ENCODE results near the gene GNAZ. TPM values are rescaled to one million over a fixed set of nuclear protein-coding genes. Genes with fewer than 3 reads are reported as not detected.

The GNAZ gene
- total RNA-seq, 1 experiment from 2014 or later = 11.1 TPM

GRCh38 chr22:23166042-23166831, 95.9 kb downstream of the GNAZ start:
- ChIA-PET RAD21 (ENCODE audit: low non-redundant PET in 1 of 2, low total read pairs in 2 of 2, uncharacterized antibody in 2 of 2, unreplicated experiment in 2 of 2) (no interaction called here), CTCF (no interaction called here), POLR2A (no interaction called here)
- Histone ChIP-seq H3K79me2 (ENCODE audit: insufficient read depth, low read length) (no peaks in the 10 kb centered on the region), H3K4me3 (replicated peaks in 1 of 2; ENCODE audit: low read depth in 1 of 2, low read length in 2 of 2) (no peak overlapping the region), H3K27ac (ENCODE audit: low read depth, low read length) (no peak overlapping the region), H3K4me1 (ENCODE audit: control insufficient read depth in 1 of 2, insufficient read depth in 2 of 2, low read length in 2 of 2) (no peaks in the 10 kb centered on the region), H2AFZ (ENCODE audit: low read depth, low read length, poor library complexity, severe bottlenecking) (no peak overlapping the region), H3K4me2 (ENCODE audit: low read length) (no peak overlapping the region), H3K36me3 (ENCODE audit: control insufficient read depth in 1 of 2, insufficient read depth in 2 of 2, low read length in 2 of 2) (no peaks in the 10 kb centered on the region), H4K20me1 (ENCODE audit: insufficient read depth) (no peaks in the 10 kb centered on the region), H3K9me2 (ENCODE audit: insufficient read depth) (no peaks in the 10 kb centered on the region), H3K9me3 (ENCODE audit: control insufficient read depth in 1 of 2, insufficient read depth in 1 of 2, low read depth in 1 of 2, low read length in 2 of 2) (no peaks in the 10 kb centered on the region), H3K9ac (ENCODE audit: low read length) (no peak overlapping the region), H3K27me3 (ENCODE audit: insufficient read depth, low read length) (no peaks in the 10 kb centered on the region)
- DNase-seq (ENCODE audit: low read depth, low spot score) (no peak), ATAC-seq (no peak)
- no peak for TF ChIP-seq SIN3A (IDR thresholded peaks at IDR 0.05; ENCODE audit: low read depth)
- no peak for TF ChIP-seq POLR2A (IDR thresholded peaks at IDR 0.05; ENCODE audit: borderline replicate concordance, extremely low read depth, insufficient read depth, insufficient read length)
- no peak for TF ChIP-seq YY1 (IDR thresholded peaks at IDR 0.05; ENCODE audit: extremely low read depth, insufficient replicate concordance, low read depth, low read length)
- no peak for TF ChIP-seq ZFX (IDR thresholded peaks at IDR 0.05)
- no peak for TF ChIP-seq MAX (IDR thresholded peaks at IDR 0.05)
- no peak for TF ChIP-seq FOSL1 (IDR thresholded peaks at IDR 0.05; ENCODE audit: low read depth)
- intact Hi-C loops (cut with micrococcal nuclease) = no loop called here
- no TSS peak for BruUV-seq (replicated peaks)

- Histone ChIP-seq H3K9me2 (ENCODE audit: insufficient read depth) (no peaks in the 10 kb centered on the region), H3K27me3 (ENCODE audit: insufficient read depth, low read length) (no peaks in the 10 kb centered on the region), H3K4me1 (ENCODE audit: control insufficient read depth in 1 of 2, insufficient read depth in 2 of 2, low read length in 2 of 2) (no peaks in the 10 kb centered on the region), H3K9me3 (ENCODE audit: control insufficient read depth in 1 of 2, insufficient read depth in 1 of 2, low read depth in 1 of 2, low read length in 2 of 2) (no peaks in the 10 kb centered on the region), H3K4me3 (replicated peaks in 1 of 2; ENCODE audit: low read depth in 1 of 2, low read length in 2 of 2) (no peak overlapping the region), H3K27ac (ENCODE audit: low read depth, low read length) (no peak overlapping the region), H2AFZ (ENCODE audit: low read depth, low read length, poor library complexity, severe bottlenecking) (no peak overlapping the region), H3K4me2 (ENCODE audit: low read length) (no peak overlapping the region), H3K36me3 (ENCODE audit: control insufficient read depth in 1 of 2, insufficient read depth in 2 of 2, low read length in 2 of 2) (no peaks in the 10 kb centered on the region), H3K9ac (ENCODE audit: low read length) (no peak overlapping the region), H4K20me1 (ENCODE audit: insufficient read depth) (no peaks in the 10 kb centered on the region), H3K79me2 (ENCODE audit: insufficient read depth, low read length) (no peaks in the 10 kb centered on the region)
- ChIA-PET CTCF (no interaction called here), RAD21 (ENCODE audit: low non-redundant PET in 1 of 2, low total read pairs in 2 of 2, uncharacterized antibody in 2 of 2, unreplicated experiment in 2 of 2) (no interaction called here), POLR2A (no interaction called here)
- DNase-seq (ENCODE audit: low read depth, low spot score) (no peak), ATAC-seq (no peak)
- BruUV-seq (replicated peaks) = no TSS peak
- intact Hi-C loops (cut with micrococcal nuclease) = no loop called here
- TF ChIP-seq, protein P1, sequence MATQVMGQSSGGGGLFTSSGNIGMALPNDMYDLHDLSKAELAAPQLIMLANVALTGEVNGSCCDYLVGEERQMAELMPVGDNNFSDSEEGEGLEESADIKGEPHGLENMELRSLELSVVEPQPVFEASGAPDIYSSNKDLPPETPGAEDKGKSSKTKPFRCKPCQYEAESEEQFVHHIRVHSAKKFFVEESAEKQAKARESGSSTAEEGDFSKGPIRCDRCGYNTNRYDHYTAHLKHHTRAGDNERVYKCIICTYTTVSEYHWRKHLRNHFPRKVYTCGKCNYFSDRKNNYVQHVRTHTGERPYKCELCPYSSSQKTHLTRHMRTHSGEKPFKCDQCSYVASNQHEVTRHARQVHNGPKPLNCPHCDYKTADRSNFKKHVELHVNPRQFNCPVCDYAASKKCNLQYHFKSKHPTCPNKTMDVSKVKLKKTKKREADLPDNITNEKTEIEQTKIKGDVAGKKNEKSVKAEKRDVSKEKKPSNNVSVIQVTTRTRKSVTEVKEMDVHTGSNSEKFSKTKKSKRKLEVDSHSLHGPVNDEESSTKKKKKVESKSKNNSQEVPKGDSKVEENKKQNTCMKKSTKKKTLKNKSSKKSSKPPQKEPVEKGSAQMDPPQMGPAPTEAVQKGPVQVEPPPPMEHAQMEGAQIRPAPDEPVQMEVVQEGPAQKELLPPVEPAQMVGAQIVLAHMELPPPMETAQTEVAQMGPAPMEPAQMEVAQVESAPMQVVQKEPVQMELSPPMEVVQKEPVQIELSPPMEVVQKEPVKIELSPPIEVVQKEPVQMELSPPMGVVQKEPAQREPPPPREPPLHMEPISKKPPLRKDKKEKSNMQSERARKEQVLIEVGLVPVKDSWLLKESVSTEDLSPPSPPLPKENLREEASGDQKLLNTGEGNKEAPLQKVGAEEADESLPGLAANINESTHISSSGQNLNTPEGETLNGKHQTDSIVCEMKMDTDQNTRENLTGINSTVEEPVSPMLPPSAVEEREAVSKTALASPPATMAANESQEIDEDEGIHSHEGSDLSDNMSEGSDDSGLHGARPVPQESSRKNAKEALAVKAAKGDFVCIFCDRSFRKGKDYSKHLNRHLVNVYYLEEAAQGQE (IDR thresholded peaks at IDR 0.05; ENCODE audit: low read depth) = no peak
- TF ChIP-seq CBX3 (IDR thresholded peaks at IDR 0.05; ENCODE audit: low read depth) (no peak), EGR1 (IDR thresholded peaks at IDR 0.05; ENCODE audit: low read depth) (no peak), ELF1 (IDR thresholded peaks at IDR 0.05; ENCODE audit: borderline replicate concordance, low read depth) (no peak), FOSL1 (IDR thresholded peaks at IDR 0.05; ENCODE audit: low read depth) (no peak), POLR2A (IDR thresholded peaks at IDR 0.05; ENCODE audit: borderline replicate concordance, extremely low read depth, insufficient read depth, insufficient read length) (no peak), EZH2phosphoT487 (IDR thresholded peaks at IDR 0.05; ENCODE audit: borderline replicate concordance) (no peak)
- TF ChIP-seq, protein P2, sequence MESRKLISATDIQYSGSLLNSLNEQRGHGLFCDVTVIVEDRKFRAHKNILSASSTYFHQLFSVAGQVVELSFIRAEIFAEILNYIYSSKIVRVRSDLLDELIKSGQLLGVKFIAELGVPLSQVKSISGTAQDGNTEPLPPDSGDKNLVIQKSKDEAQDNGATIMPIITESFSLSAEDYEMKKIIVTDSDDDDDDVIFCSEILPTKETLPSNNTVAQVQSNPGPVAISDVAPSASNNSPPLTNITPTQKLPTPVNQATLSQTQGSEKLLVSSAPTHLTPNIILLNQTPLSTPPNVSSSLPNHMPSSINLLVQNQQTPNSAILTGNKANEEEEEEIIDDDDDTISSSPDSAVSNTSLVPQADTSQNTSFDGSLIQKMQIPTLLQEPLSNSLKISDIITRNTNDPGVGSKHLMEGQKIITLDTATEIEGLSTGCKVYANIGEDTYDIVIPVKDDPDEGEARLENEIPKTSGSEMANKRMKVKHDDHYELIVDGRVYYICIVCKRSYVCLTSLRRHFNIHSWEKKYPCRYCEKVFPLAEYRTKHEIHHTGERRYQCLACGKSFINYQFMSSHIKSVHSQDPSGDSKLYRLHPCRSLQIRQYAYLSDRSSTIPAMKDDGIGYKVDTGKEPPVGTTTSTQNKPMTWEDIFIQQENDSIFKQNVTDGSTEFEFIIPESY (IDR thresholded peaks at IDR 0.05; ENCODE audit: extremely low read depth, insufficient replicate concordance, low read length) = no peak
- TF ChIP-seq, protein P3, sequence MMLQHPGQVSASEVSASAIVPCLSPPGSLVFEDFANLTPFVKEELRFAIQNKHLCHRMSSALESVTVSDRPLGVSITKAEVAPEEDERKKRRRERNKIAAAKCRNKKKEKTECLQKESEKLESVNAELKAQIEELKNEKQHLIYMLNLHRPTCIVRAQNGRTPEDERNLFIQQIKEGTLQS (IDR thresholded peaks at IDR 0.05) = no peak
Measured at GRCh38 chr22:23166841-23167616, 96.7 kb downstream of the GNAZ start.

All from HCT116 (cell line).